Measurements from ENCODE around the gene CDK4. TPM values are rescaled to one million over a fixed set of nuclear protein-coding genes. Genes with fewer than 3 reads are reported as not detected.
A peak's percentile ranks its signal among the peaks of the same experiment; 100 is the strongest.

CDK4 gene
- total and polyA plus RNA-seq, 2 of the 13 experiments (the other 11 are each of a cell fraction or from before 2014, with no cell fraction given), result 191 to 209 TPM

- TF ChIP-seq LRRFIP1 (CRISPR knock-in tag; conservative IDR thresholded peaks at IDR 0.05) (no peak), ARNT (IDR thresholded peaks at IDR 0.05) (no peak), RXRA (CRISPR knock-in tag; IDR thresholded peaks at IDR 0.05) (peak; percentile 83), ELF4 (CRISPR knock-in tag; IDR thresholded peaks at IDR 0.05; ENCODE audit: borderline replicate concordance) (peak; percentile 86; the same call in 1 of the 2 replicates), SKIL (CRISPR knock-in tag; IDR thresholded peaks at IDR 0.05; ENCODE audit: borderline replicate concordance) (peak; percentile 56; the same call in 1 of the 2 replicates), ZNF430 (CRISPR knock-in tag; IDR thresholded peaks at IDR 0.05) (peak; percentile 94), ATF4 (CRISPR knock-in tag; IDR thresholded peaks at IDR 0.05) (peak in 1 of 2 experiments; percentile 80; a peak in 2 of 4 replicates), MEIS2 (CRISPR knock-in tag; IDR thresholded peaks at IDR 0.05) (peak; percentile 90), TFDP1 (CRISPR knock-in tag; IDR thresholded peaks at IDR 0.05; ENCODE audit: borderline replicate concordance) (peak; percentile 98), YEATS4 (CRISPR knock-in tag; IDR thresholded peaks at IDR 0.05; ENCODE audit: borderline replicate concordance) (peak; percentile 95), HNRNPH1 (optimal IDR thresholded peaks at IDR 0.05; ENCODE audit: low read depth, low read length) (no peak), BHLHE40 (IDR thresholded peaks at IDR 0.05; ENCODE audit: low read length) (peak; percentile 100), AHDC1 (CRISPR knock-in tag; IDR thresholded peaks at IDR 0.05; ENCODE audit: borderline replicate concordance) (peak; percentile 74), ZKSCAN8 (CRISPR knock-in tag; IDR thresholded peaks at IDR 0.05; ENCODE audit: borderline replicate concordance) (peak; percentile 24; the same call in 1 of the 2 replicates)
These were observed at the start of gene CDK4 (continued) for GRCh38 chr12:57751788-57752667.
